Measurements from ENCODE around the gene LRRC72. TPM values are rescaled to one million over a fixed set of nuclear protein-coding genes. Genes with fewer than 3 reads are reported as not detected.
"Not testable (repeated sequence)": the region's sequence is repeated elsewhere in the genome, so short reads cannot be mapped to it uniquely, and the experiment has no call there.

Gene LRRC72
- total and polyA plus RNA-seq, 4 donors, result 0.17 TPM; not detected in 3

GRCh38 chr7:16587129-16587528 lies 60.5 kb downstream of the LRRC72 start:
- Histone ChIP-seq H3K4me3 (ENCODE audit: low read depth, low read length) (no peak overlapping the region), H3K36me3 (ENCODE audit: control insufficient read depth, insufficient read depth, low read length) (peaks cover 3% of the 10 kb centered on the region), H3K9me3 (ENCODE audit: control insufficient read depth, insufficient read depth, low read length) (no peaks in the 10 kb centered on the region), H3K27ac (ENCODE audit: low read depth, low read length) (no peak overlapping the region), H3K4me1 (ENCODE audit: control insufficient read depth, insufficient read depth, low read length) (no peaks in the 10 kb centered on the region), H3K27me3 (ENCODE audit: control insufficient read depth, insufficient read depth, low read length) (no peaks in the 10 kb centered on the region)
- 100% methylated on average over 2 of the region's 3 CpGs for WGBS (ENCODE audit: insufficient coverage)
- no peak for DNase-seq (ENCODE audit: low read depth in 4 of 6, low spot score in 6 of 6)

GRCh38 chr7:16587790-16588189 lies 61.2 kb downstream of the LRRC72 start:
- Histone ChIP-seq H3K36me3 (ENCODE audit: control insufficient read depth, insufficient read depth, low read length) (peaks cover 3% of the 10 kb centered on the region), H3K9me3 (ENCODE audit: control insufficient read depth, insufficient read depth, low read length) (no peaks in the 10 kb centered on the region), H3K27me3 (ENCODE audit: control insufficient read depth, insufficient read depth, low read length) (no peaks in the 10 kb centered on the region), H3K27ac (ENCODE audit: low read depth, low read length) (no peak overlapping the region), H3K4me3 (ENCODE audit: low read depth, low read length) (no peak overlapping the region), H3K4me1 (ENCODE audit: control insufficient read depth, insufficient read depth, low read length) (no peaks in the 10 kb centered on the region)
- peak in 2 of 6 donors; percentile 75 to 90 for DNase-seq (ENCODE audit: low read depth in 4 of 6, low spot score in 6 of 6)
- 68% methylated on average over 4 of the region's 6 CpGs for WGBS (ENCODE audit: insufficient coverage)

- peak in 2 of 6 donors; percentile 72 to 74 for DNase-seq (ENCODE audit: low read depth in 4 of 6, low spot score in 6 of 6)
Measured at GRCh38 chr7:16589881-16590280, 63.3 kb downstream of the LRRC72 start.

GRCh38 chr7:16590424-16590823 lies 63.8 kb downstream of the LRRC72 start:
- Histone ChIP-seq H3K4me1 (ENCODE audit: control insufficient read depth, insufficient read depth, low read length) (no peaks in the 10 kb centered on the region), H3K27ac (ENCODE audit: low read depth, low read length) (no peak overlapping the region), H3K9me3 (ENCODE audit: control insufficient read depth, insufficient read depth, low read length) (no peaks in the 10 kb centered on the region), H3K36me3 (ENCODE audit: control insufficient read depth, insufficient read depth, low read length) (peaks cover 3% of the 10 kb centered on the region), H3K27me3 (ENCODE audit: control insufficient read depth, insufficient read depth, low read length) (no peaks in the 10 kb centered on the region), H3K4me3 (ENCODE audit: low read depth, low read length) (no peak overlapping the region)
- no peak for DNase-seq (ENCODE audit: low read depth in 4 of 6, low spot score in 6 of 6)
- no CpG with 5 or more reads among the region's 1 CpG for WGBS (ENCODE audit: insufficient coverage)

More at GRCh38 chr7:16589881-16590280, 63.3 kb downstream of the LRRC72 start:
- H3K27ac ChIP-seq (ENCODE audit: low read depth, low read length), result no peak overlapping the region
- H3K9me3 ChIP-seq (ENCODE audit: control insufficient read depth, insufficient read depth, low read length), result no peaks in the 10 kb centered on the region
- H3K36me3 ChIP-seq (ENCODE audit: control insufficient read depth, insufficient read depth, low read length), result peaks cover 3% of the 10 kb centered on the region
- H3K27me3 ChIP-seq (ENCODE audit: control insufficient read depth, insufficient read depth, low read length), result no peaks in the 10 kb centered on the region
- WGBS (ENCODE audit: insufficient coverage), result no CpG with 5 or more reads among the region's 2 CpGs
- H3K4me1 ChIP-seq (ENCODE audit: control insufficient read depth, insufficient read depth, low read length), result no peaks in the 10 kb centered on the region
- no peak overlapping the region for H3K4me3 ChIP-seq (ENCODE audit: low read depth, low read length)

GRCh38 chr7:16592395-16592794 lies 65.8 kb downstream of the LRRC72 start:
- no peak overlapping the region for H3K4me3 ChIP-seq (ENCODE audit: low read depth, low read length)
- WGBS (ENCODE audit: insufficient coverage), result 100% methylated on average over 1 of the region's 3 CpGs
- no peaks in the 10 kb centered on the region for H3K4me1 ChIP-seq (ENCODE audit: control insufficient read depth, insufficient read depth, low read length)
- H3K27me3 ChIP-seq (ENCODE audit: control insufficient read depth, insufficient read depth, low read length), result no peaks in the 10 kb centered on the region
- H3K27ac ChIP-seq (ENCODE audit: low read depth, low read length), result no peak overlapping the region
- H3K9me3 ChIP-seq (ENCODE audit: control insufficient read depth, insufficient read depth, low read length), result no peaks in the 10 kb centered on the region
- no peak for DNase-seq (ENCODE audit: low read depth in 4 of 6, low spot score in 6 of 6)
- H3K36me3 ChIP-seq (ENCODE audit: control insufficient read depth, insufficient read depth, low read length), result no peaks in the 10 kb centered on the region

GRCh38 chr7:16594061-16594460 lies 67.4 kb downstream of the LRRC72 start:
- H3K9me3 ChIP-seq (ENCODE audit: control insufficient read depth, insufficient read depth, low read length), result no peaks in the 10 kb centered on the region
- H3K27me3 ChIP-seq (ENCODE audit: control insufficient read depth, insufficient read depth, low read length), result no peaks in the 10 kb centered on the region
- H3K36me3 ChIP-seq (ENCODE audit: control insufficient read depth, insufficient read depth, low read length), result peaks cover 3% of the 10 kb centered on the region
- DNase-seq (ENCODE audit: low read depth in 4 of 6, low spot score in 6 of 6), result no peak
- no peak overlapping the region for H3K4me3 ChIP-seq (ENCODE audit: low read depth, low read length)
- H3K27ac ChIP-seq (ENCODE audit: low read depth, low read length), result no peak overlapping the region
- no peaks in the 10 kb centered on the region for H3K4me1 ChIP-seq (ENCODE audit: control insufficient read depth, insufficient read depth, low read length)

GRCh38 chr7:16594676-16595075 lies 68.1 kb downstream of the LRRC72 start:
- Histone ChIP-seq H3K27ac (ENCODE audit: low read depth, low read length) (no peak overlapping the region), H3K27me3 (ENCODE audit: control insufficient read depth, insufficient read depth, low read length) (no peaks in the 10 kb centered on the region), H3K9me3 (ENCODE audit: control insufficient read depth, insufficient read depth, low read length) (no peaks in the 10 kb centered on the region), H3K4me3 (ENCODE audit: low read depth, low read length) (no peak overlapping the region), H3K36me3 (ENCODE audit: control insufficient read depth, insufficient read depth, low read length) (peaks cover 6% of the 10 kb centered on the region), H3K4me1 (ENCODE audit: control insufficient read depth, insufficient read depth, low read length) (no peaks in the 10 kb centered on the region)
- WGBS (ENCODE audit: insufficient coverage), result no CpG with 5 or more reads among the region's 1 CpG
- DNase-seq (ENCODE audit: low read depth in 4 of 6, low spot score in 6 of 6), result no peak

- not testable (repeated sequence) for H3K27me3 ChIP-seq (ENCODE audit: control insufficient read depth, insufficient read depth, low read length); H3K36me3 ChIP-seq (ENCODE audit: control insufficient read depth, insufficient read depth, low read length); H3K9me3 ChIP-seq (ENCODE audit: control insufficient read depth, insufficient read depth, low read length); DNase-seq (ENCODE audit: low read depth in 4 of 6, low spot score in 6 of 6); H3K4me3 ChIP-seq (ENCODE audit: low read depth, low read length); H3K4me1 ChIP-seq (ENCODE audit: control insufficient read depth, insufficient read depth, low read length); H3K27ac ChIP-seq (ENCODE audit: low read depth, low read length)
- 0% methylated on average over 1 of the region's 4 CpGs for WGBS (ENCODE audit: insufficient coverage)
Measured at GRCh38 chr7:16595596-16595995, 69.0 kb downstream of the LRRC72 start.

GRCh38 chr7:16598015-16598414 lies 71.4 kb downstream of the LRRC72 start:
- no peak for DNase-seq (ENCODE audit: low read depth in 4 of 6, low spot score in 6 of 6)
- Histone ChIP-seq H3K4me3 (ENCODE audit: low read depth, low read length) (no peak overlapping the region), H3K36me3 (ENCODE audit: control insufficient read depth, insufficient read depth, low read length) (peaks cover 11% of the 10 kb centered on the region), H3K27ac (ENCODE audit: low read depth, low read length) (no peak overlapping the region), H3K9me3 (ENCODE audit: control insufficient read depth, insufficient read depth, low read length) (no peaks in the 10 kb centered on the region), H3K4me1 (ENCODE audit: control insufficient read depth, insufficient read depth, low read length) (no peaks in the 10 kb centered on the region), H3K27me3 (ENCODE audit: control insufficient read depth, insufficient read depth, low read length) (no peaks in the 10 kb centered on the region)
- no CpG with 5 or more reads among the region's 4 CpGs for WGBS (ENCODE audit: insufficient coverage)

- 89% methylated on average over 1 of the region's 7 CpGs for WGBS (ENCODE audit: insufficient coverage)
- no peaks in the 10 kb centered on the region for H3K9me3 ChIP-seq (ENCODE audit: control insufficient read depth, insufficient read depth, low read length)
- peaks cover 11% of the 10 kb centered on the region for H3K36me3 ChIP-seq (ENCODE audit: control insufficient read depth, insufficient read depth, low read length)
- no peak for DNase-seq (ENCODE audit: low read depth in 4 of 6, low spot score in 6 of 6)
- no peaks in the 10 kb centered on the region for H3K27me3 ChIP-seq (ENCODE audit: control insufficient read depth, insufficient read depth, low read length)
- no peak overlapping the region for H3K27ac ChIP-seq (ENCODE audit: low read depth, low read length)
- H3K4me1 ChIP-seq (ENCODE audit: control insufficient read depth, insufficient read depth, low read length), result no peaks in the 10 kb centered on the region
- H3K4me3 ChIP-seq (ENCODE audit: low read depth, low read length), result no peak overlapping the region
Measured at GRCh38 chr7:16599860-16600259, 73.2 kb downstream of the LRRC72 start.

All from spinal cord (tissue), 10 donors.